BJ (cell line): Measurements from ENCODE around the gene CASK. TPM values are rescaled to one million over a fixed set of nuclear protein-coding genes. Genes with fewer than 3 reads are reported as not detected.

Experiments
- CTCF ChIA-PET: fragments of 350-600 bp; formaldehyde crosslinking; extraction: SDS; loops from one replicate; lab custom pipeline; 2021; ENCODE audit warnings: antibody characterized with exemption, inconsistent platforms; lab: Yijun Ruan, JAX
- POLR2A ChIA-PET: fragments of 300-600 bp; sonication (Branson Sonifier 250); formaldehyde crosslinking; extraction: SDS; loops from one replicate; lab custom pipeline; 2021; ENCODE audit warnings: antibody characterized with exemption; lab: Charles Lee
- DNase-seq: peaks from one replicate; pipeline ENCODE4 v3.0.0-alpha.2; 2011; ENCODE audit warnings: low read depth
- H3K27me3 ChIP-seq: 2 replicates; pipeline ENCODE4 v1.6.0; 2011; ENCODE audit warnings: low read length; ENCODE audit not compliant: control insufficient read depth, insufficient read depth
- H3K36me3 ChIP-seq: 2 replicates; pipeline ENCODE4 v1.5.1; 2011; ENCODE audit warnings: low read length; ENCODE audit not compliant: control insufficient read depth, insufficient read depth
- H3K4me3 ChIP-seq: 2 replicates; pipeline ENCODE4 v1.5.1; 2011; ENCODE audit warnings: low read depth, mild to moderate bottlenecking, control low read depth, low read length
- polyA plus RNA-seq: library from polyadenylated mRNA; depleted of rRNA; stranded (reverse); fragments of >200 nt; gene quantifications from 2 replicates; pipeline ENCODE4 v1.2.3, GENCODE V29; 2011
- TF ChIP-seq, protein P1 (sequence below): IDR thresholded peaks from 2 replicates; pipeline ENCODE4 v1.5.1; 2011; ENCODE audit warnings: low read depth, mild to moderate bottlenecking, control low read depth, inconsistent platforms, low read length, moderate library complexity; ENCODE audit not compliant: insufficient read depth

CASK gene
- polyA plus RNA-seq, 1 experiment, result 12.3 TPM

DNA sequence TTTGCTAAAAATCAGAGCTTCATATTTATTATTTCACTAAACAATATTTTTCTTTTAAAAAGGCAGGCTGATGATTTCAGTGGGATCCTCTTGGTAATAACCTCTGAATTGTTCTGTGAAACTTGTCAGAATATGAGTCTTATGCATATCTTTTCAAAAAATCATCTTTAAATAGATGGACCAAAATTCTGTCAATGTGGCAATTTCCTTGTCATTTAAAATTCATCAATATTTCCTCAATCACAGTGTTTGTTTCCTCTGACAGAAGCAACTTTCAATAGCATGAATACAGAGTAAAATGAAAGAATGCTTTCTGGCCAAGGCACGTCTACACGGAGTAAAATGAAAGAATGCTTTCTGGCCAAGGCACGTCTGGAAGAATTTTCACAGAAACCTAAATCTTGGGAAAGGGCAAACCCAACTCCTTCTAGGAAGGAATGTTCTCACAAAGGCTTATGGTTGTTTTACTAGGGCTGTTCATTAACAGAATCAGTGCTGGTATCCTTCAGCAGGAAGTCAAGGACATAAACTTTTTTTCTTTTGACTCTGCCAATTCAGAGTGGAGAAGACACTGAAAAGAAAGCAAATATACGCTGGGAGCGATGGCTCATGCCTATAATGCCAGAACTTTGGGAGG is 333.6 kb downstream of the CASK start:
- POLR2A ChIA-PET, result no interaction called here
- TF ChIP-seq, protein P1, sequence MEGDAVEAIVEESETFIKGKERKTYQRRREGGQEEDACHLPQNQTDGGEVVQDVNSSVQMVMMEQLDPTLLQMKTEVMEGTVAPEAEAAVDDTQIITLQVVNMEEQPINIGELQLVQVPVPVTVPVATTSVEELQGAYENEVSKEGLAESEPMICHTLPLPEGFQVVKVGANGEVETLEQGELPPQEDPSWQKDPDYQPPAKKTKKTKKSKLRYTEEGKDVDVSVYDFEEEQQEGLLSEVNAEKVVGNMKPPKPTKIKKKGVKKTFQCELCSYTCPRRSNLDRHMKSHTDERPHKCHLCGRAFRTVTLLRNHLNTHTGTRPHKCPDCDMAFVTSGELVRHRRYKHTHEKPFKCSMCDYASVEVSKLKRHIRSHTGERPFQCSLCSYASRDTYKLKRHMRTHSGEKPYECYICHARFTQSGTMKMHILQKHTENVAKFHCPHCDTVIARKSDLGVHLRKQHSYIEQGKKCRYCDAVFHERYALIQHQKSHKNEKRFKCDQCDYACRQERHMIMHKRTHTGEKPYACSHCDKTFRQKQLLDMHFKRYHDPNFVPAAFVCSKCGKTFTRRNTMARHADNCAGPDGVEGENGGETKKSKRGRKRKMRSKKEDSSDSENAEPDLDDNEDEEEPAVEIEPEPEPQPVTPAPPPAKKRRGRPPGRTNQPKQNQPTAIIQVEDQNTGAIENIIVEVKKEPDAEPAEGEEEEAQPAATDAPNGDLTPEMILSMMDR, result no peak
- DNase-seq, result peak; percentile 45
- H3K4me3 ChIP-seq, result no peak overlapping the region
- CTCF ChIA-PET, result no interaction called here
- no peaks in the 10 kb centered on the region for H3K27me3 ChIP-seq
- H3K36me3 ChIP-seq, result no peaks in the 10 kb centered on the region

DNA sequence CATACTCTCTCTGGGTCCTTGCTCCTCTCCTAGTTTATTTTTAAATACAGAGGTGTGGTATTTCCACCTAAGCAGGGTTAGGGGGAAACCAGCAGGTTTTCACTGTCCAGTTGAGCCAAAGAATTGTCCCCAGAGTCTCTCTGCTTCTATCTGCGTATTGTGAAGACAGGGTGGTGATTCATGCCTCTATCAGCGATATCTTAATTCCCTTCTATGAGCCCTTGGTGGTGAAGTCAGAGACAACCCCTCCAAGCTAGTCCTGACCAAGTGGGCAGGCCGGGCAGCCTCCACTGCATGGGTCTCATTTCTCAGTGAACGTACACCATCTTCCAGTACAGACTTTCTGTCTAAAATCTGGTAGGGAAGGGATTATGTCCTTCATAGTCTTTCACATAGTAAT is 335.1 kb downstream of the CASK start:
- no peaks in the 10 kb centered on the region for H3K27me3 ChIP-seq

DNA sequence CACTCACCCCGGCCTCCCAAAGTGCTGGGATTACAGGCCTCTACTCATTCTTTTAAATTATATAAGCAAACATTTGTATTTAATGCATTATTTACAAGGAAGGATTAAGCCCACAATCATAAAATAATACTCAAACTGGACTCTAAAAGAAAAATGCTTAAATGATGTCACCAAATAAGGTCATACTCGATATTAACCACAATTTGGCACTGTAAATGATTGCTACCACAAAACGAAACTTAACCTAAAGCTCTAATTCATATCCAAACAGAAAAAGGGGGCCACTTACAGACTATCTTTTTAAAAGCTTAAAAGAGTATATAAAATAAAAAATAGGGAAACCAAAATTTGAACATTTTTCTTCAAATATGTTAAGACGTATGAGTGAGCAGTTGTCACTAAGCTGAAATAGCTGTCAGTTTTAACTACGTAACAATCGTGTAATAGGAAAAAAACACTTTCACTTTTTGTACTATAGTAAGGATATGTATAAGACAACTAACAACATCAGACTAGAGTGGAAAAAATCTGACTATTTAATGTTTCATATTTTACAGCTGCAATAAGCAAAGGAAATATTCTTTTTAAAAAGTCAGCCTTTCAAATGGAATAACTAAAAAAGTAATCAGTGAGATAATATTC is 342.8 kb downstream of the CASK start:
- Histone ChIP-seq H3K4me3 (no peak overlapping the region), H3K36me3 (no peaks in the 10 kb centered on the region), H3K27me3 (no peaks in the 10 kb centered on the region)
- CTCF ChIA-PET, result interaction anchor here (0.6 kb wide), 1 partner anchor 312 kb away, joined by 3 read pairs; no protein-coding TSS in a partner anchor
- DNase-seq, result no peak
- TF ChIP-seq, protein P1, result no peak
- POLR2A ChIA-PET, result no interaction called here

More for the DNA sequence above, 335.1 kb downstream of the CASK start:
- Histone ChIP-seq H3K36me3 (no peaks in the 10 kb centered on the region), H3K4me3 (no peak overlapping the region)
- DNase-seq, result no peak
- CTCF ChIA-PET, result no interaction called here
- POLR2A ChIA-PET, result no interaction called here
- TF ChIP-seq, protein P1, result no peak

DNA sequence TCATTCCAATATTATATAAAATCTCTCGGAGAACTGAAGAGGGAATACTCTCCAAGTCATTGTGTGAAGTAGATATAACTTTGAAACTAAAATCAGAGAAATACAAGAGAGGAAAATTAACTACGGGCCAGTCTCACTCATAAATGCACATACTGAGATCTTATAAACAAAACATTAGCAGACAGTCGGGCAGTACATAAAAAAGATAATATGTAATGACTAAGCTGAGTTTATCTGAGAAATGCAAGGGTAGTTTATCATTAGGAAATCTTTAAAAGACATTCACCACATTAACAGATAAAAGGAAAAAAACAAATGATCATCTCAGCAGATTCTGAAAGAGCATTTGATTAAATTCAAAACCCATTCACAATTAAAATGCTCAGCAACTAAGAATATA is 359.5 kb downstream of the CASK start:
- POLR2A ChIA-PET, result no interaction called here
- H3K27me3 ChIP-seq, result no peaks in the 10 kb centered on the region
- CTCF ChIA-PET, result no interaction called here
- no peak overlapping the region for H3K4me3 ChIP-seq
- H3K36me3 ChIP-seq, result no peaks in the 10 kb centered on the region
- DNase-seq, result no peak
- TF ChIP-seq, protein P1, result no peak

DNA sequence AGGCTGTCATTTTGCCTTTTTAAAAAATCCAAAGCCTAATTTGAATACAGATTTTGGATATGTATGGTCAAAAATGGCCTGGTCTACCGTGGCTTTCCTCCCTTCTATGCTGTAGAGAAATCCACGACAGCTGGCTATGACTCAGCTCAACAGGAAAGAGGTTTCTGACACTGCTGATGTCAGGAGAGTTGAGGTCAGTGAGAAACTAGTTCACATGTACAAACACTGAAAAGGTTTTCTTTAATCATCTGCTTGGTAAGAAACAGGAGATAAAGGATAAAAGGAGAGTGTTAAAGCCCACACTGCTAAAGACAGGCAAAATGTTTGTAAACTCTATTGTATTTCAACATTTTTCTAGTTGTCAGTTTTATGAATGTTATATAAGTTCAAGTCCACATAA is 362.3 kb downstream of the CASK start:
- Histone ChIP-seq H3K4me3 (no peak overlapping the region), H3K36me3 (no peaks in the 10 kb centered on the region), H3K27me3 (no peaks in the 10 kb centered on the region)
- ChIA-PET POLR2A (no interaction called here), CTCF (interaction anchor here (0.5 kb wide), 1 partner anchor 122 kb away, joined by 3 read pairs; no protein-coding TSS in a partner anchor)
- TF ChIP-seq, protein P1, result no peak
- peak; percentile 32 for DNase-seq
